IMR-90 (cell line): ENCODE measurements around the gene BATF2. TPM values are rescaled to one million over a fixed set of nuclear protein-coding genes. Genes with fewer than 3 reads are reported as not detected.
A peak's percentile ranks its signal among the peaks of the same experiment; 100 is the strongest.

ENCODE experiments used
- ATAC-seq: fragments of 200-7000 bp; cut with Tn5 transposase; 2 replicates; pipeline ENCODE4 v1.9.1; 2020; ENCODE audit warnings: low read depth, mild to moderate bottlenecking, moderate library complexity
- BruUV-seq: library from RNA; stranded (reverse); fragments of 400-500 nt; replicated peaks from 2 replicates; lab custom pipeline; 2021; lab: Mats Ljungman, UMichigan
- CTCF ChIA-PET: fragments of 300-600 bp; formaldehyde crosslinking; extraction: SDS; loops from one replicate; lab custom pipeline; 2021; ENCODE audit warnings: antibody characterized with exemption; lab: Yijun Ruan, JAX
- POLR2A ChIA-PET: fragments of 300-600 bp; sonication (Branson Sonifier 250); formaldehyde crosslinking; loops from one replicate; lab custom pipeline; 2022; ENCODE audit warnings: antibody characterized with exemption; ENCODE audit not compliant: unreplicated experiment; lab: Charles Lee
- DNase-seq: peaks from one replicate; pipeline ENCODE4 v3.0.0; 2013
- H2AFZ ChIP-seq: replicated peaks from 2 replicates; pipeline ENCODE3; 2013; ENCODE audit warnings: low read length, mild to moderate bottlenecking; ENCODE audit not compliant: poor library complexity
- H2AK5ac ChIP-seq: 2 replicates; pipeline ENCODE4 v1.6.1; 2013; ENCODE audit warnings: low read depth, low read length, inconsistent platforms
- H2AK9ac ChIP-seq: replicated peaks from 2 replicates; pipeline ENCODE3; 2013; ENCODE audit warnings: mild to moderate bottlenecking, low read depth, low read length, moderate library complexity; ENCODE audit not compliant: poor library complexity
- H2BK120ac ChIP-seq: 2 replicates; pipeline ENCODE4 v1.6.1; 2013; ENCODE audit warnings: low read depth, low read length, inconsistent platforms
- H2BK15ac ChIP-seq: 3 replicates; pipeline ENCODE4 v1.6.1; 2013; ENCODE audit warnings: low read depth, low read length, inconsistent platforms
- H2BK20ac ChIP-seq: 2 replicates; pipeline ENCODE4 v1.6.1; 2013; ENCODE audit warnings: low read depth, mild to moderate bottlenecking, inconsistent platforms, low read length, moderate library complexity
- H2BK5ac ChIP-seq: 2 replicates; pipeline ENCODE4 v1.6.1; 2013; ENCODE audit warnings: mild to moderate bottlenecking, low read depth, low read length, inconsistent platforms; ENCODE audit not compliant: poor library complexity, severe bottlenecking
- H3K14ac ChIP-seq: replicated peaks from 2 replicates; pipeline ENCODE4 v1.6.1; 2013; ENCODE audit warnings: low read depth, low read length, inconsistent platforms
- H3K18ac ChIP-seq: 2 replicates; pipeline ENCODE4 v1.6.1; 2013; ENCODE audit warnings: low read depth, low read length, control low read depth
- H3K23ac ChIP-seq: 2 replicates; pipeline ENCODE4 v1.6.1; 2013; ENCODE audit warnings: low read depth, low read length, inconsistent platforms
- H3K27ac ChIP-seq: 2 replicates; pipeline ENCODE4 v1.5.1; 2013; ENCODE audit warnings: mild to moderate bottlenecking, control low read depth, low read length; ENCODE audit not compliant: insufficient read depth
- H3K27me3 ChIP-seq: 2 replicates; pipeline ENCODE4 v1.6.1; 2013; ENCODE audit warnings: low read length; ENCODE audit not compliant: control insufficient read depth, insufficient read depth
- H3K36me3 ChIP-seq: 2 replicates; pipeline ENCODE4 v1.6.1; 2013; ENCODE audit warnings: low read length, mixed read lengths; ENCODE audit not compliant: control insufficient read depth, insufficient read depth
- H3K4ac ChIP-seq: 2 replicates; pipeline ENCODE4 v1.6.1; 2013; ENCODE audit warnings: low read depth, low read length, inconsistent platforms
- H3K4me1 ChIP-seq: 2 replicates; pipeline ENCODE4 v1.6.1; 2013; ENCODE audit warnings: low read length, mixed read lengths; ENCODE audit not compliant: control insufficient read depth, insufficient read depth
- H3K4me2 ChIP-seq: 2 replicates; pipeline ENCODE4 v1.6.1; 2013; ENCODE audit warnings: low read depth, mild to moderate bottlenecking, control low read depth, low read length, moderate library complexity
- H3K4me3 ChIP-seq: 2 replicates; pipeline ENCODE4 v1.5.1; 2013; ENCODE audit warnings: low read depth, mild to moderate bottlenecking, control low read depth, low read length, moderate library complexity; ENCODE audit not compliant: insufficient read depth
- H3K56ac ChIP-seq: 2 replicates; pipeline ENCODE4 v1.6.1; 2013; ENCODE audit warnings: low read length, inconsistent platforms; ENCODE audit not compliant: insufficient read depth; ENCODE audit errors: extremely low read depth
- H3K79me1 ChIP-seq, 2 experiments: 2 replicates each; pipeline ENCODE4 v1.6.1; 2013; ENCODE audit warnings: low read length in 2 of 2, inconsistent platforms in 1 of 2, low read depth in 1 of 2
- H3K9ac ChIP-seq: 2 replicates; pipeline ENCODE4 v1.6.1; 2013; ENCODE audit warnings: low read depth, low read length, control low read depth
- H3K9me1 ChIP-seq: 2 replicates; pipeline ENCODE4 v1.6.1; 2013; ENCODE audit warnings: low read length, inconsistent platforms; ENCODE audit not compliant: insufficient read depth
- H3K9me3 ChIP-seq: 2 replicates; pipeline ENCODE4 v1.6.1; 2013; ENCODE audit warnings: low read length; ENCODE audit not compliant: control insufficient read depth, insufficient read depth
- H4K20me1 ChIP-seq: 2 replicates; pipeline ENCODE4 v1.6.1; 2013; ENCODE audit warnings: low read length, inconsistent platforms; ENCODE audit not compliant: insufficient read depth
- H4K5ac ChIP-seq: 2 replicates; pipeline ENCODE4 v1.6.1; 2013; ENCODE audit warnings: mild to moderate bottlenecking, low read depth, low read length, control low read depth
- H4K8ac ChIP-seq, 2 experiments: 2 replicates each; pipeline ENCODE4 v1.6.1; 2013; ENCODE audit warnings: low read depth in 2 of 2, low read length in 2 of 2, control low read depth in 1 of 2, inconsistent platforms in 1 of 2
- H4K91ac ChIP-seq: 2 replicates; pipeline ENCODE4 v1.6.1; 2013; ENCODE audit warnings: low read depth, low read length, inconsistent platforms; ENCODE audit not compliant: insufficient read depth
- BHLHE40 ChIP-seq: fragments of 150-350 bp; IDR thresholded peaks from 2 replicates; pipeline ENCODE4 v1.6.1; 2016; ENCODE audit warnings: mild to moderate bottlenecking, low read depth, low read length
- CHD1 ChIP-seq: IDR thresholded peaks from 2 replicates; pipeline ENCODE4 v1.6.1; 2012; ENCODE audit warnings: low read depth, low read length, improper control_type of control experiment
- CTCF ChIP-seq: conservative IDR thresholded peaks from 2 replicates; pipeline ENCODE4 v1.5.1; 2012; ENCODE audit warnings: mild to moderate bottlenecking, low read depth, low read length, improper control_type of control experiment
- ELK1 ChIP-seq: fragments of 150-350 bp; IDR thresholded peaks from 2 replicates; pipeline ENCODE4 v1.6.1; 2016; ENCODE audit warnings: low read depth, mild to moderate bottlenecking, low read length, moderate library complexity, borderline replicate concordance
- FOS ChIP-seq: fragments of 150-350 bp; IDR thresholded peaks from 2 replicates; pipeline ENCODE4 v1.6.1; 2016; ENCODE audit warnings: low read depth, low read length
- MAFK ChIP-seq: IDR thresholded peaks from 2 replicates; pipeline ENCODE4 v1.6.1; 2012; ENCODE audit warnings: low read depth, low read length, improper control_type of control experiment
- MAZ ChIP-seq: IDR thresholded peaks from 2 replicates; pipeline ENCODE4 v1.6.1; 2012; ENCODE audit warnings: low read depth, mild to moderate bottlenecking, low read length, improper control_type of control experiment, moderate library complexity, borderline replicate concordance
- MXI1 ChIP-seq: IDR thresholded peaks from 2 replicates; pipeline ENCODE4 v1.6.1; 2012; ENCODE audit warnings: low read depth, mild to moderate bottlenecking, low read length, moderate library complexity, borderline replicate concordance
- NFE2L2 ChIP-seq: fragments of 150-350 bp; IDR thresholded peaks from 2 replicates; pipeline ENCODE4 v1.6.1; 2016; ENCODE audit warnings: low read depth, mild to moderate bottlenecking, low read length
- POLR2A ChIP-seq: IDR thresholded peaks from 2 replicates; pipeline ENCODE4 v1.6.1; 2012; ENCODE audit warnings: mild to moderate bottlenecking, low read depth, low read length
- RAD21 ChIP-seq: IDR thresholded peaks from 2 replicates; pipeline ENCODE4 v1.6.1; 2012; ENCODE audit warnings: low read length, improper control_type of control experiment
- RCOR1 ChIP-seq: IDR thresholded peaks from 2 replicates; pipeline ENCODE4 v1.6.1; 2012; ENCODE audit warnings: mild to moderate bottlenecking, low read length, improper control_type of control experiment; ENCODE audit not compliant: insufficient replicate concordance
- RFX5 ChIP-seq: IDR thresholded peaks from 2 replicates; pipeline ENCODE4 v1.8.0; 2012; ENCODE audit warnings: low read depth, mild to moderate bottlenecking, low read length, moderate library complexity
- SMC3 ChIP-seq: fragments of 150-350 bp; IDR thresholded peaks from 2 replicates; pipeline ENCODE4 v1.6.1; 2016; ENCODE audit warnings: low read depth, mild to moderate bottlenecking, antibody characterized with exemption, low read length, moderate library complexity
- WGBS, 2 experiments: methylation state at CpG; one replicate each; pipeline versions ENCODE4 v1.1.5 to v1.1.7; 2013; ENCODE audit warnings: missing lambda C conversion rate in 2 of 2; ENCODE audit not compliant: insufficient read length in 1 of 2; ENCODE audit errors: extremely low coverage in 2 of 2; 5-methylcytosine and 5-hydroxymethylcytosine counted together
- dilution Hi-C: fragments of 300-500 bp; cut with HindIII; formaldehyde crosslinking; loops from one replicate; pipeline ENCODE4 v1.14.3; 2018; ENCODE audit warnings: low sequenced_read_pairs; ENCODE audit not compliant: unreplicated experiment
- in situ Hi-C: fragments of 300-500 bp; cut with MboI; formaldehyde crosslinking; loops from 3 replicates; pipeline ENCODE4 v1.14.3; 2019; ENCODE audit warnings: low sequenced_read_pairs, inconsistent platforms, mixed read lengths
- intact Hi-C: fragments of 100-400 bp; cut with micrococcal nuclease; formaldehyde crosslinking; loops from 2 replicates; pipeline ENCODE4 v1.10.0; 2022
- polyA plus RNA-seq, 3 experiments: library from polyadenylated mRNA; depleted of rRNA; stranded (reverse); fragments of >200 nt; gene quantifications; 2 replicates each; pipeline ENCODE4 v1.2.3, GENCODE V29; 2012; ENCODE audit warnings: low replicate concordance in 1 of 3
- total RNA-seq: library from RNA; depleted of rRNA; stranded (reverse); fragments of >200 nt; gene quantifications from 2 replicates; pipeline ENCODE4 v1.2.3, GENCODE V29; 2012
- TF ChIP-seq, protein P1 (sequence below): fragments of 150-350 bp; IDR thresholded peaks from 2 replicates; pipeline ENCODE4 v1.6.1; 2017; ENCODE audit warnings: mild to moderate bottlenecking, antibody characterized with exemption, low read length, low read depth

BATF2 gene
- total and polyA plus RNA-seq, 2 of the 4 experiments (the other 2 are of a cell fraction), result 0.36 to 1.2 TPM

- in situ Hi-C loops, result no loop called here
- Histone ChIP-seq H2AK5ac (peak overlapping the region; percentile 56), H2AK9ac (peak overlapping the region; percentile 98), H3K4me2 (peak overlapping the region; percentile 71), H4K8ac (peak overlapping the region; percentile 68 to 97; a peak in 3 of 4 replicates), H2BK20ac (no peak overlapping the region), H2BK5ac (peak overlapping the region; percentile 74), H3K27me3 (no peaks in the 10 kb centered on the region), H3K9me1 (peaks cover 19% of the 10 kb centered on the region), H3K9ac (peak overlapping the region; percentile 74), H4K5ac (peak overlapping the region; percentile 46), H3K4me3 (peak overlapping the region; percentile 57), H2BK15ac (no peak overlapping the region), H3K36me3 (peaks cover 7% of the 10 kb centered on the region; the same call in 1 of the 2 replicates), H3K79me1 (peaks cover 15 to 41% of the 10 kb centered on the region in 2 experiments), H3K23ac (peak overlapping the region; percentile 63), H2BK120ac (peak overlapping the region; percentile 62; the same call in 1 of the 2 replicates), H3K56ac (0 out of 2 replicates have a peak overlapping the region, but pooled peaks have one; percentile 12), H3K18ac (no peak overlapping the region), H2AFZ (peak overlapping the region; percentile 98), H3K4me1 (peaks cover 5% of the 10 kb centered on the region), H3K27ac (peak overlapping the region; percentile 51), H3K14ac (peak overlapping the region; percentile 3; the same call in 1 of the 2 replicates), H4K91ac (no peak overlapping the region; the same call in 1 of the 2 replicates), H3K9me3 (no peaks in the 10 kb centered on the region), H3K4ac (peak overlapping the region; percentile 85), H4K20me1 (no peaks in the 10 kb centered on the region)
- intact Hi-C loops, result loop anchor here (1.0 to 2.0 kb wide), 2 partner anchors 166 to 228 kb away; no protein-coding TSS in a partner anchor
- dilution Hi-C loops, result no loop called here
- no peak for ATAC-seq
- no peak for DNase-seq
- TF ChIP-seq MXI1 (no peak), BHLHE40 (no peak), CTCF (no peak), RFX5 (no peak), RCOR1 (no peak), ELK1 (no peak), MAFK (no peak), NFE2L2 (no peak), SMC3 (no peak), MAZ (no peak), RAD21 (no peak), CHD1 (no peak), FOS (no peak), POLR2A (no peak)
- TF ChIP-seq, protein P1, sequence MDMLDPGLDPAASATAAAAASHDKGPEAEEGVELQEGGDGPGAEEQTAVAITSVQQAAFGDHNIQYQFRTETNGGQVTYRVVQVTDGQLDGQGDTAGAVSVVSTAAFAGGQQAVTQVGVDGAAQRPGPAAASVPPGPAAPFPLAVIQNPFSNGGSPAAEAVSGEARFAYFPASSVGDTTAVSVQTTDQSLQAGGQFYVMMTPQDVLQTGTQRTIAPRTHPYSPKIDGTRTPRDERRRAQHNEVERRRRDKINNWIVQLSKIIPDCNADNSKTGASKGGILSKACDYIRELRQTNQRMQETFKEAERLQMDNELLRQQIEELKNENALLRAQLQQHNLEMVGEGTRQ, result no peak
- no TSS peak for BruUV-seq
- ChIA-PET POLR2A (interaction anchor here (0.5 kb wide), 1 partner anchor 1452 kb away, joined by 3 read pairs; no protein-coding TSS in a partner anchor), CTCF (interaction anchor here (1.1 to 1.6 kb wide), 3 partner anchors 10 to 168 kb away, joined by 3 to 5 read pairs (median 4); no protein-coding TSS in a partner anchor)
- 100% methylated on average over 3 of the region's 23 CpGs; no CpG with 5 or more reads in 1 of the 2 experiments for WGBS, 2 experiments
Observed at GRCh38 chr11:65014726-65015227, 18.0 kb upstream of the BATF2 start.
